ENCODE results near the gene TOM1.
"Not testable (repeated sequence)": the region's sequence is repeated elsewhere in the genome, so short reads cannot be mapped to it uniquely, and the experiment has no call there.

The TOM1 gene

DNA sequence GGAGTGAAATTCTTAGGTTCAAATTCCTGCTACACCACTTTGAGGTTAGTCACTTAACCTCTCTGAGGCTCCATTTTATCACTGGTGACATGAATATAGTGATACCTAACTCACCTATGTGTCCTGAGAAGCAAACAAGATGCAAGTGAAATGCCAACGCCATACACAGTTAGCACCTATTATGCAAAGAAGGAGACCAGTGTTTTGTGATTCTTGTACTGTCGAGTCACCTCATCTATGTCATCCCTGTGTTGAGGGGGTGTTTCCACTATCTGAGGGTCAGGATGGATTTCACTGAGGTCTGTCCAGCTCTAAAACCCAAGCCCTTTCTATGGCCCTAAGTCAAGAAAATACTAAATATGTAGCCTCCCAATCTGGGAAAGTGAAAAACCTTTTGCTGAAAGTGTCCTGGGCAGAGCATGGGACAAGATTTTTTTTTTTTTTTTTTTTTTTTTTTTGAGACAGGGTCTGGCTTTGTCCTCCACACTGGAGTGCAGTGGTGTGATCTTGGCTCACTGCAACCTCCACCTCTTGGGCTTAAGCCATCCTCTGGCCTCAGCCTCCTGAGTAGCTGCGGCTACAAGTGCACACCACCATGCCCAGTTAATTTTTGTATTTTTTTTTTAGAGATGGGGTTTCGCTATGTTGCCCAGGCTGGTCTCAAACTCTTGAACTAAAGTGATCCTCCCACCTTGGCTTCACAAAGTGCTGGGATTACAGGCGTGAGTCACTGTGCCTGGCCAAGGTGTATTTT is 95.3 kb downstream of the TOM1 start:
- no peak for DNase-seq (ENCODE audit: low read depth in 2 of 2)

DNA sequence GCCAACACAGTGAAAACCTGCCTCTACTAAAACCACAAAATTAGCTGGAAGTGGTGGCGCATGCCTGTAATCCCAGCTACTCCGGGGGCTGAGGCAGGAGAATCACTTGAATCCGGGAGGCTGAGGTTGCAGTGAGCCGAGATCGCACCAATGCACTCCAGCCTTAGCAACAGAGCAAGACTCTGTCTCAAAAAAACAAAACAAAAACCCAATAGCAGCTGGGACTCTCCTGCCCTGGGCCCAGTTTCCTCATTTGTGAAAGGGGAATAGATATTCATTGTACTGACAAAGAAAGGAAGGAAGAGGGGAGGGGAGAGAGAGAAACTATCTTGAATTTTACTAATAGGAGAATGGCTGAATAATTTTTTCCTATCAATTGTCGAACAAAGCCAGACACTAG is 96.9 kb downstream of the TOM1 start:
- DNase-seq (ENCODE audit: low read depth in 2 of 2) = not testable (repeated sequence)

DNA sequence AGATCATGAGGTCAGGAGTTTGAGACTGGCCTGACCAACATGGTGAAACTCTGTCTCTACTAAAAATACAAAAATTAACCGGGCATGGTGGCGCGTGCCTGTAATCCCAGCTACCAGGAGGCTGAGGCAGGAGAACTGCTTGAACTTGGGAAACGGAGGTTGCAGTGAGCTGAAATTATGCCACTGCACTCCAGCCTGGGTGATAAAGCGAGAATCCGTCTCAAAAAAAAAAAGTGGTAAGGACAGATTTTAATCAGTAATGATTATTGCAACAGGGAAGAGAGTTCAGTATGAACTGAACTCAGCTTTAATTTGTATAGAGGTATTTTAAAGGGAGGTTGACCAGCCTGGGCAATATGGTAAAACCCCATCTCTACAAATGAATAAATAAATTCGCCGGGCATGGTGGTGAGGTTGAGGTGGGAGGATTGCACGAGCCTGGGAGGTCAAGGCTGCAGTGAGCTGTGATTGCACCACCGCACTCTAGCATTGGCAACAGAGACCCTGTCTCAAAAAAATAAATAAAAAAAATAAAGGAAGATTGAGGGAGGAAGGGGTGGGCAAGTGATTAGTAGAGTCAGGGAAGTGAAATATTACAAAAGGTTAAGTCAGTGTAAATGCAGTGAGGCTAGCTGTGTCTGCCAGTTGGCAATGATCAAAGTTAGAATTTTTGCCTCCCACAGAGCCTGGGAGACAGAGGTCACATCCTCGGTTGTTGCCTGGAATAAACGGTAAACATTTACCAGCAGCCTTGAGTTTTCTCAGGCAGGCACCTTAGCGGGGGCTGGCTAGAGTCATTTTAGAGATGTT is 97.6 kb downstream of the TOM1 start:
- no peak for DNase-seq (ENCODE audit: low read depth in 2 of 2)

Measured in fibroblast of skin of left biceps (primary cell).